Measurements from ENCODE around the gene MRPS25.
A peak's percentile ranks its signal among the peaks of the same experiment; 100 is the strongest.

Gene MRPS25

DNA sequence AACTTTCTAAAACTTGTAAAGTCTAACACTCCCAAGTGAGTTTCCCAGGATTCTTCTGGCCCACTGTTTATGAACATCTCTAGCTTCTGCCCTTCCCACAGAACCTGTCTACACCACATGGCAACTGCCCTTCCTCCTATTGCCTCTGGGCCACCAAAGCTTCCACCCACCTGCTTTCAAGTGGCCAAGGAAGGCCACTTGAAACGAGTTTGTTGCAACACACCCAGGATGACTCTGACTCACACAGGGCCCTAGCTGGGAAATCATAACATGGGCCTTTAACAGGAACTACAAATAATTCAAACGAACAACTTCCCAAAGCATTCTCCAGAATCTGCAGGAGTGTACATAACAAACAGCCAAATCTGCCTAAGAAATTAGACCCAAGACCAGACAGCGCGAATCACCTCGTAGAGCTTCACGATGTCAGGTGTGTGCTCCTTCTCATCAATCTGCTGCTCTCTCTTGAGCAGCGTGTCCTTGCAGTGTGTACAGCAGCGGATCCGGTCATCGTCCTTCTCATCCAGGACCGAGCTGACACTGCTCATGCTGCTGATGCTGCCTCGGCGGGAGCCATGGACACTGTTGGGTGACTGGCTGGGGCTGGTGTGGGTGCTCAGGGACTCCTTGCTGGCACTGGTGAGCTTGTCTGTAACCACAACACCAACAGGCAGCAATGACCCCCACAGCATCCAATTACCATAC is 17.0 kb upstream of the MRPS25 start:
- no peak for DNase-seq

DNA sequence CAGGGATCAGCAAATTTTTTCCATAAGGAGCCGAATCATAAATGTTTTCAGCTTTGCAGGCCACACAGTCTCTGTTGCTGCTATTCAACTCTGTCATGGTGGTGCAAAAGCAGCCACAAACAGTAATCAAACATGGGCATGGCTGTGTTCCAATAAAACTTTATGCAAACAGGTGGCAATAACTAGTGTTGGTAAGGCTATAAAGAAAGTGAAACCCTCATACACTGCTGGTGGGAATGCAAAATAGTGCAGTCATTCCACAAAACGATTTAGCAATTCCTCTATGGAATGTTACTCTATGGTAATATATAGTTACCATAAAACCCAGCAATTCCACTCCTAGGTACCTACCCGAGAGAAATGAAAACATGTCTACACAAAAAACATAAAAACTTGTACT is 14.0 kb upstream of the MRPS25 start:
- DNase-seq, result no peak

DNA sequence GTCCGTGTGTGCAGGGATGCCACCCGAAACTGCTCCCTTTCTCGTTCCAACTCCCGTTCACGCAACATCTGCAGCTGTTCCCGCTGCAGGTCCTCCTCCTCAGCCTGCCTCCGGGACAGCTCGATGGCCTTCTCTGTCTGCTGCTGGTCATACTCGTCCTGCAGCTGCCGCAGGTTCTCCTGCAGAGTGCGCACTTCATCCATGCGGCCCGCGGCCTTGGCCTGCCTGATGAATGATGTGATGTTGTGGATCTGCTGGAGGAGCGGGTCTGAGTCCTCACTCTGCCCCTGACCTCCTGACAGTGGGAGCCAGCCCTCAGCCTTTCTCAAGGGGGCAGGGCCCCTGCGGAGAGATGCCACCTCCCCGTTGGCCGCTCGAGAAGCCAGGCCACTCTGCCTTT is 9.4 kb upstream of the MRPS25 start:
- DNase-seq, result no peak

DNA sequence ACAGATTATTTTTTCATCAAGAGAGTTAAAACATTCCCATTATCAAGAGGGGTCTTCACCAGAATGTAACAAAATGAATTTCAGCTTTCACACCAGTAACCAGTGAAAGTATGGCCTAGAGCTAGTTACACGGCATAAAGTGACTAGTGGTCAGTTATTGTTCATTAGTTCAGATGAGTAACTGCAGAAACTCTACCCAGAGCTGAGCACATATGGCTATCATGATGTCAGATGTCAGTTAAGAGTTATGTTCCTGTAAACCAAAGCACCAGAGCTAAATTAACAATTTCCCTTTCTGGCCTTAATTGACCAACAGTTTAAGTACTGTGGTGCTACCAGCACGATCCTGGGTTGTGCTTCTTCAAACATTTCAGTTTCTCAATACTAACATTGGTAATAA is 6.6 kb upstream of the MRPS25 start:
- no peak for DNase-seq

DNA sequence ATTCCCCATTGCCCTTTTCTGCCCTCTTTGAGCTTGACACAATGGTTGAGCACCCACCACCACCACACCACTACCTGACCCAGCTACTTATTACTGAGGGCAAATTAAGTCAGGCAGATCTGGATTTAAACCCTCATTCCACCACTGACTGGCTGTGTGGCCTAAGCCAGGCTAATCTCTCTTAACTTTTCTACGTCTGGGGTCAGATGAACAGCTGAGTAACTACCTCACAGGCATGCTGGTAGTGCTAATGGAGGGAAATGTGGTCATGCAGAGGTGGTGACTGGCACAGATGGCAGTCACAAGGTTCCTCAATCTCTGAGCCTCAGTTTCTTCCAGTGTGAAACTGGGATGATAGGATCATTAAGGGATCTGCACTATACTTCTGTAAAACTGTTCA is 4.3 kb upstream of the MRPS25 start:
- no peak for DNase-seq

DNA sequence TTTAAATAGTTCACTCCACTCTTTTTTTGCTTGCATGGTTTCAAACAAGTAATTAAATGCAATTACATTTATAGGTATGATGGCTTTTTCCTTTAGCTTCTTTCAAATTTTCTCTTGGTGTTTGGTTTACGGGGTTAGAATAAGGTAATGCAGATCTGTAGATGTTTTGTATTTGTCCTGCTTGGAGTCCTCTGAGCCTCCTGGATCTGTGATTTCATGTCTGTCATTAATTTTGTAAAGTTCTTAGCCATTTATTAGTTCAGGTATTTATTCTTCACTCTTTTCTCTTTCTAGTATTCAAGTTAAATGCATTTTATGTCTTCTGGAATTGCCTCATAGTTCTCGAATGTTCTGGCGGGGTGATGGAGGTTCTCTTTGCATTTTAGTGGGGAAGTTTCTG is 1.4 kb upstream of the MRPS25 start:
- DNase-seq, result no peak

DNA sequence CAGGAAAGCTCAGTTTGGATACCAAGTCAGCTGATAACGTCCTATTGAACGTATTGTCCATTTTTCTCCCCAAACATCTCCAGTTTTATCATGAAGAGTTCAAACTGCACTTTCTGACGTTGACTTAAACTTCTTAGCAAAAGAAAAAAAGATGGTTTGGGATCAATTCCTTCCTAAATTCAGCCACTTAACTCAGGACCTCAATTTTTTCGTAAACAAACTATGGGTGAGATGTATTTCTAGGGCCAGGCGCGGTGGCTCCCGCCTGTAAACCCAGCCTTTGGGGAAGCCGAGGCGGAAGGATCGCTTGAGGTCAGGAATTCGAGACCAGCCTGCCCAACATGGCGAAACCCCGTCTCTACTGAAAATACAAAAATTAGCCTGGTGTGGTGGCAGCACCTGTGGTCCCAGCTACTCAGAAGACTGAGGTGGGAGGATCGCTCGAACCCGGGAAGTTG is 464 bp upstream of the MRPS25 start:
- no peak for DNase-seq

DNA sequence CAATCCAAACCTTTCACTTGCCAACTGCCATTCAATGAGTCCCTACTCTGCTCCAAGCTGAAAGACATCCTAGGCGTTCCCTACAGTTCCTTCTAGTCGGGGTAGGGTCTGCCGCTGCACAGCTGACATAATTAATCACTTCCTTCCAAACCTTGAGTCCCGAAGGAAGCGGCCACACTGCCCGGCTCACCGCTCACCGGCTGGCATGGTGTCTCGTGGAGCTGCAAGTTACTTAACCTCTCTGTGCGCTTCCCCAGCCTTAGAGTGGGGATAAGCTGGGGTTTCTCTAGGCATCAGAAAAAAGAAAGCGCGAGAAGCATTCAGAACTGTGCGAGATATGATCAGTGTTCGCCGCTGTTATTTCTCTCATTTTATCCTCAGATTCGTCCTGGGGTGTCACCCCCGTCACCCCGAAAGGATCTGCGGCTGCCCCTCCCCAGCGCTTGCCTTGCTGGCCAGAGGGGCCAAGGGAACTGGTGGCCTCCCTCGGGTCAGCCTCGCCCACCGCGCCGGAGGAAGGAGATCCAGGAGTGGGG is 748 bp downstream of the MRPS25 start:
- DNase-seq, result peak; percentile 18

DNA sequence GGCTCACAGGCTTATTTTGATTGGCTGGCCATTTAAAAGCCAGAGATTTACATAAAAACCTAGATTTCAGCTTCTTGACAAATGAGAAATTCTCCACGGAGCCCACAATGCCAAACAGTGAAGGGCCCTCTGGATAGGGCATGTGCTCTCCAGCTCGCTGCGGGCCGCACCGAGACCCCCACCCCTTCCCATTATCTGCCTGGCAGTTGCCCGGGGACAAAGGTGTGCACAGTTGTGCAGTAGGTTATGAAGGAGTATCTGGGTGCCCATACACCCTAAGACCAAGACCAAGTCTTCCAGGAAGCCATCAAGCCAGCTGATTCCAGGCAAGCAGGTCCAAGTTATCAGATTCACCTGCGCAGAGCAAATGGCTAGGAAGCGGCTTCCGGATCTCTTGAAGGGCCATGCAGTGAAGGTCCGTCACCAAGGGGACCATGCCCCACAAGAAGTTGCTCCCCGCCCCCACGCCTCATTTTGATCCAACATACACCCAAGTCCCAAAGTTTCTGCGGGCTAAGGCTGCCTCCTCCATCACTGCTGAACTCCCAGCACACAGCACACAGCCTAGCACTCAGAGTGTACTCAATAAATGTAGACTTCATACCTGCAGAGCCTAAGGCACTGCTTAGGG is 1.3 kb downstream of the MRPS25 start:
- no peak for DNase-seq

DNA sequence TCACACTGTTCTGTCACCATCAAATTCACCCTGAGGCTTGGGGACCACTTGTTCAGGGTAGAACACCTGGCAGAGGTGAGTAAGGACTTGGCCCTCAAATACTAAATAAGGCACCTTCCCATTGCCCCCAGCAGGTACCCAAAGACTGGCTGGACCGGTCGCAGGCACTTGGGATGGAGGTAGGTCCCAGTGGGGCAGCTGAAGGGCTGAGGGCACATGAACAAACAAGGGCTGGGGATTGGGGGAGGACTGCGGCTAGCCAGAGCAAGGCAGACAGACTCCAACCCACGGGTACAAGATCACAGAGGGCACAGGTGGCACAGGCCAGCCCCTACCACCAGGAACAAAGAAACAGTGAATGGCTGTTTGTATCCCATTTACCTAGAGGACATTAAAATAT is 1.9 kb downstream of the MRPS25 start:
- DNase-seq, result no peak

DNA sequence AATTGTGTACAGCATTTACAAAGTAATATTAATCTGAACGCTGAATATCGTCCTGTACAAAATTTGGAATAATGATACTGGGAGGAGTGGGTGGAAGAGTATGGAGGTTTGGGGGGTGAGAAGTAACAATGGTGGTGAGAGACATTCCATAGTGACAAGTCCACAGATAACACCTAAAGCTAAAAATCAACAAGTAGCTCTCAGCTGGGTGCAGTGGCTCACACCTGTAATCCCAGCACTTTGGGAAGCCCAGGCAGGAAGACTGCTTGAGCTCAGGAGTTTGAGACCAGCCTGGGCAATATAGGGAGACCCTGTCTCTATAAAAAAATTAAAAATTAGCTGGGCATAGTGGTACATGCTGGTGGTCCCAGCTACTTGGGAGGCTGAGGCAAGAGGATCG is 5.1 kb downstream of the MRPS25 start:
- no peak for DNase-seq

DNA sequence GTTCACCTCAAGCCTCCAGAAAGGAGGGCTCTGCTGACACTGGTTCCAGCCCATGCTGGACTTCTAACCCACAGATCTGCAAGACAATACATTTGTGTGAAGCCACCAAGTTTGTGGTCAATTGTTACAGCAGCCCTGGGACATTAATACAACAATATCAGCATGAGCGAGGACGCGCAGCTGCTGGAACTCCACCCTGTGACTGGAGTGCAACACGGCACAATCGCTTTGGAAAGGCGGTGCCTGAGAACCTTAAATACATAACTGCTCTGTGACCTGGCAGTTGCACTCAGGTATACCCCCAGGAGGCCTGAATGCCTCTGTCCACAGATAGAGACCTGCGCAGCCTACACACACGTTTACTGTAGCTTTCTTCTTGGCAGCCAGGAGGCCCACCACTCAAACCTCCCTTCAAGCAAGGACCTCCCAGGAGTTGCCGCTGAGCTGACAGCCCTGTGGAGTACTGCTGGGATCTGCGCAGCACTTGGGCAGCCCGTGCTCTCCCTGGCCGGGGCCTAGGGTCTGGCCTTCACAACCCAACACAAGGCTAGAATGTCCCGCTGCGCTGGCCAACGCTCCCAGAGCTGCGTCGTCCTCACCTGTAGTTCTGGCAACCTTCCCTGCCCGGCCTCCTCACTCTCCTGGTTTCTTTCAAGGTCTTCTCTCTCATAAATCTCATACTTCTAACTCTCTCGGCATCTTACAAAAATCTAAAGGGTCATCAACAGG is 8.3 kb downstream of the MRPS25 start:
- no peak for DNase-seq

DNA sequence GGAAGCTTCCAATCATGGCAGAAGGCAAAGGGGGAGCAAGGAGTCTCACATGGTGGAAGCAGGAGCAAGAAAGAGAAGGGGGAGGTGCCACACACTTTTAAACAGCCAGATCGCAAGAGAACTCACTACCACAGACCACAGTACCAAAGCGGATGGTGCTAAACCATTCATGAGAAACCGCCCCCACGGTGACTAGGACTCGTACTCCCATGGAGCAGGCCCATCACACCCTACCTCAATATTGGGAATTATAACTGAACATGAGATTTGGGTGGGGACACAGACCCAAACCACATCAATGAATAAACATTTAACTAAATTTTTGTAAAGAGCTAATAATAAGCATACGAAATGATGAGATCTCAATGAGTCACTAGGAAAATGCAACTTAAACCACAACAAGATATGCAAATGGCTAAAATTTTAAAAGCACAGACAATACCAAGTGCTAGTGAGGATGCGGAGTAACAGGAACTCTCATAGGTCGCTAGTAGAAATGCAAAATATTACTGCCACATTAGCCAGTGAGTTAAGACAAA is 10.0 kb downstream of the MRPS25 start:
- DNase-seq, result peak; percentile 22

DNA sequence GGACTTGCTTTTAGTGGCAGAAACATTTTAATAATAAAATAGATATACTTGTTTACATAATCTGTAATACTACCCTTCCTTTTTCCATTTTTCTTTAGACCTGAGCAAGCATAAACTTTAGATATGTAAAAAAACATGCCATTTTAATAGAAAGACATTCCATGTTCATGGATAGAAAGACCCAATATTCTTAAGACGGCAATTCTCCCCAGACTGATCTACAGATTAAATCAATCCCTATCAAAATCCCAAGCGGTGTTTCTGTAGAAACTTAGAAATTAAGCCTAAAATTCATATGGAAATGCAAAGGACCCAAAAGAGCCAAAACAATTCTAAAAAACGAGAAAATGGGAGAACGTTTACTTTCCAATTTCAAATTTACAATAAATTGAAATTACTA is 11.6 kb downstream of the MRPS25 start:
- DNase-seq, result no peak

DNA sequence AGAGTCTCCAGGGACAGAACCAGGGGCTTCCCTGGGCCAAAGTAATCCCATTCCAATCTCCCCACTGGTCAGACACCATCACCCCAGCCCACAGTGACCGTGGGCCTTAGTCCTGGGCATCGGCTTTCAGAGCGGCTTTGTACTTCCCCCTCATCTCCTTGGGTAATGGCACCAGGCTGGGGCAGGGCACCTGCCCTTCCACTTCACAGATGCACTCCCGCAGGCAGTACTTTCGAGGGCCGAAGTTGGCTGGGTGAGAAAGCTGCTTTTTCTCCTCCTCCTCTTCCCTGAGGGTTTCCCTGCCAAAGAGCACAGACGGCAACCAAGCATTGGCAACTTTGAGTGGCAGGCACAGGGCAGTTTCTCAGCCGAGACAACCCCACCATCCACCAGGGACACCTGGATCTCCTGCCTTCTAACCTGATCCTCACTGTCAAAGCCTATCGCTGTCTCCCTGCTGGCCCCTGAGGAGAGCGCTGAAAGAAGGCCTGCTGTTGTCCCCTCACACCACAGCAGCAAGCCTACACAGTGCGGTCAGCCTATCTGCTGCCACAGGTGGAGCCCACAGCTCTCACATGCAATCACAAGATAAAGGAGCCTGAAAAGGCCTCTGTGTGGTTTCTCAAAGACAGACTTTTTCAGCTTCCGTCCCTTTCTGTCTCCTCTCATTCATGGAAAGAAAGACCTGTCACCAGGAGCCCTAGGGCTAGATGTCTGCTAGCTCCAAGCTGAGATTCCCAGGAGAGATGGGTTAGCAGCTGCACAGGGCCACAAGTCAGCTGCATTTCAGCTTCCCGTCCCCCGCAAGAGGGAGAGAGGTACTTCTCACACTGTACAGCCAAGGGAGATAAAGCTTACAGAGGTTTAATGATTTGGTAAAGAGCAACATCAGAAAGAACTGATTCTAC is 12.5 kb downstream of the MRPS25 start:
- no peak for DNase-seq

DNA sequence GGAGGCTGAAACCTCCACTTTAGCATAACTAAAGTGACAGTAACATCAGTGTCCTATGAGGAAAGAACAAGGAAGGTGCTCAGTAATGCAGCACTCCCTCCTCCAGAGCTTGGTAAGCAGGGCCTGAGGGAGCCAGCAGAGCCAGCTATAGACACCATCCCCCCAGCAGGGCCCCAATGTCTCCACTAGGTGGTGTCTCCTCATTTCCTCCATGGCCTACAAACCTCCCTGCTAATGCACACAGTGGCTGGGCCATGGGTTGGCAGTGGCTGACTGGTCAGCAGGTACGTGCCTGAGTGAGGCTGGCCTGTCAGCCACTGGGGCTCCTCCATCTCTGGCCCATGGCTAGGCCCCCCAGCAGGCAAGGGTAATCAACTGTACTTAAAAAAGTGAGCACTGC is 13.6 kb downstream of the MRPS25 start:
- DNase-seq, result peak; percentile 47

DNA sequence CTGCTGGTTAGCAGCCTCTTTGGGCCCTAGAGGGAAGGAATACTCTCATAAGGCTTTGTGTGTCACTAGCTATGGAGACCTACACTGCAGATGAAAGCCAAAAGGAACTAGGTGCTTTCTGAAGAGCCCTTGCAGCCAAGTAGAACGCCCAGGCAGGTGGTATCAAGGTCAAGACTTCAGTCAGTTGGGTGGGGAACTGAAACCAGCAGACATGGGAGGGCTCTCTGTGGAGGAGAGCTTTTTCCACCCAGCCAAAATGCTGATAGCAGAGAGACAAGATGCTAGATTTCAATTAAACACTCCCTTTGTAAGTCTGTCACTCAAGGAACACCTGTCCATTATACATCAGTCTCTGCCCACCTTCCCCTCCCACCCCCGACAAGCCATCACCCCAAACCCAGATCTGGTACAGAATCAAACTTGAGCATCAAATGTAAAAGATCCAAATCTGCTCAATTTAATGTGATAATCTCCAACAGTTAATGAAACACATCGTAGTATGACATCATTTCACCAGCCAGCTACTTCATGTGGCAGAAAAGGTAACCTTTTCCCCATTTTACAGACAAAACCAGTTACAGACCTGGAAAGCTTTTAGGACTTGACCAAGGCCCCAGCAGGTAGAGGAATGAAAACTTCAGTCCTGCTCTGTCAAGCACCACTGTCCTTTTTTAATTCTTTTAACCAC is 14.6 kb downstream of the MRPS25 start:
- DNase-seq, result no peak

DNA sequence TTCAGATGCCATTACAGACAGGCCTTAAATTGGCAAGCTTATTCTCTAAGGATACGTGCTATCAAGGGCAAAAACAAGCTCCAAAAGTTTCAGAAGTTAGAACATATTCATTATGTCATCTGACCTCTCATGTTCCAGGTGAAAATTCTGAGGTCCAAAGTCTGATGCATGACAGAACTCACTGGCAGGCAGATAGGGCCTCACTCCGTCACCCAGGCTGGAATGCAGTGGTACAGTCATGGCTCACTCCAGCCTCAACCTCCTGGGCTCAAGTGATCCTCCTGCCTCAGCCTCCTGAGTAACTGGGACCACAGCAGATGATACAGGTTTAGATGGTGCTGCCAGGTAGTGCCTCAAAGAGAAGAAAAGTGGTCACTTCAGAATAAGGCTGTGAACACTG is 15.5 kb downstream of the MRPS25 start:
- DNase-seq, result no peak

DNA sequence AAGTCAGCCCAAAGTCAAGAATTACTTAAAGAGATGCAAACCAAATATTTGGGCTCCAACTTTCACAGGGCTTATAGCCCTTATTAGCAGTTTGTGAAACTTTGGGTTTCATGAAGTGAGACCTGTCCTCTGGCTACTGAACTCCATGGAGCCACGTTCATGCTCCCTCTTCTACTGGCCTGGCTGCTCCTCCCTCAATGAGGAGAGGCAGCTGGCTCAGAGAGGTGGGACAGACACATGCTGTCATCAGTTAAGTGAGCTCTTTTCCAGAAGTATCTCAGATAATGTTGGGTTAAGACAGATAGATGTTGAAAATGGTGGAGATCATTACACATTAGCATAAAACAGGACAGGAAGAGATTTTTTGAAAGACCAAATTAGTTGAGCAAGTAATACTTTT is 19.4 kb downstream of the MRPS25 start:
- DNase-seq, result no peak

DNA sequence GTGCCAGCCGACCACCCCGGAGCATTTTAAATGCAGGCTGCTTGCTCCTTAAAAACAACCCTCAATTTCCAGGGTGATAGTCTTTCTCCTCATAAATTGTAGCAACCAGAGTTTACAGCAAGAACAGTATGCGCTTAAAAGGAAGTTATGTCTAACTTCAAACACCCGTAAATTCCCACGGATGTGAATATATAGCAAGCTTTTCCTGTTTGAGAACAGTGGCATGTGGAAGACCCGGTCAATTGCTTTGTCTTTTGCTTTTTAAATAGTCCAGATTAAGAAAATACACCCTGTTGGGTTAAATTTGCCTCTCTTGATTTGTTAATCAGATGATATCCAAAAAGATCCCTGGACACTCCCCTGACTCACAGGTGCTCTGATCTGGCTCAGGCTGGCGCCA is 20.8 kb downstream of the MRPS25 start:
- DNase-seq, result no peak

DNA sequence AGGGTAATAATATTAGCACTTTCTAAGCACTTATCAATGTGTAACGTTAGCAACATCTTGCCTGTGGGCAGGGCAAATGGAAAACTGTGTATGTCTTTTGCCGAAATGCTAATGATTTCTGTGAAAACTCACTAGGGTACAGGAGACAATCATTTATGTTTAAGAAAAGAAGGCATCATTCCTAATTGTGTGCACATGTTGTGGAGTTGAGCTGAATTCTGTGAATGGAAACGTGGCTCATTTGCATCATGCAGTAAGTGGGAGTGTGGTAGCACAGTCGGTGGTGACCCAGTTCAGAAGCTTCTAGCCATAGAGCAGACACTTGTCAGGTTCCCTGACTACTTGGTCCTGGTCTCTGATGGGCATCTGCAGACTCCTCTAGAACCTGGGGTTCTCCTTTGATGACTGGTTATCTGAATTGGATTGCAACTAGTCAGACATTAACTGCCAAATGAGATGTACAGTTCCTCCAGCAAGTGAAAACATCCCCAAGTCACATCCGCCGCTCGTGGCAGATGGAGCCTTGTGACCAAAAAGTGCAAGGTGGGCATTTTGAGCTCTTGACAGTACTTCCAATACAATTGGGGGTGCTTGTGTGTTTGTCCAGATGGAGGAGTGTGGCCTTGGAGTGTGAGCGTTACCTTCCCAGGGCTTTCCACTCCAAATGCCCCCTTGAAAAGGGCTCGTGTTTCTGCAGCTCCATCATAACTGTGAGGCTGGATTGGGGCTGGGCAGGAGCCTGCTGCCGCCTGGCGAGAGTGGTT is 21.5 kb downstream of the MRPS25 start:
- DNase-seq, result no peak
